GM19395 (cell line): ENCODE data around the gene ABCG4.
"Not testable (repeated sequence)": the region's sequence is repeated elsewhere in the genome, so short reads cannot be mapped to it uniquely, and the experiment has no call there.

Source experiments
- ATAC-seq: cut with Tn5 transposase; IDR thresholded peaks from one replicate; pipeline ENCODE4 v1.9.1; 2021; ENCODE audit warnings: mild to moderate bottlenecking, moderate library complexity; ENCODE audit not compliant: unreplicated experiment

ABCG4 gene

DNA sequence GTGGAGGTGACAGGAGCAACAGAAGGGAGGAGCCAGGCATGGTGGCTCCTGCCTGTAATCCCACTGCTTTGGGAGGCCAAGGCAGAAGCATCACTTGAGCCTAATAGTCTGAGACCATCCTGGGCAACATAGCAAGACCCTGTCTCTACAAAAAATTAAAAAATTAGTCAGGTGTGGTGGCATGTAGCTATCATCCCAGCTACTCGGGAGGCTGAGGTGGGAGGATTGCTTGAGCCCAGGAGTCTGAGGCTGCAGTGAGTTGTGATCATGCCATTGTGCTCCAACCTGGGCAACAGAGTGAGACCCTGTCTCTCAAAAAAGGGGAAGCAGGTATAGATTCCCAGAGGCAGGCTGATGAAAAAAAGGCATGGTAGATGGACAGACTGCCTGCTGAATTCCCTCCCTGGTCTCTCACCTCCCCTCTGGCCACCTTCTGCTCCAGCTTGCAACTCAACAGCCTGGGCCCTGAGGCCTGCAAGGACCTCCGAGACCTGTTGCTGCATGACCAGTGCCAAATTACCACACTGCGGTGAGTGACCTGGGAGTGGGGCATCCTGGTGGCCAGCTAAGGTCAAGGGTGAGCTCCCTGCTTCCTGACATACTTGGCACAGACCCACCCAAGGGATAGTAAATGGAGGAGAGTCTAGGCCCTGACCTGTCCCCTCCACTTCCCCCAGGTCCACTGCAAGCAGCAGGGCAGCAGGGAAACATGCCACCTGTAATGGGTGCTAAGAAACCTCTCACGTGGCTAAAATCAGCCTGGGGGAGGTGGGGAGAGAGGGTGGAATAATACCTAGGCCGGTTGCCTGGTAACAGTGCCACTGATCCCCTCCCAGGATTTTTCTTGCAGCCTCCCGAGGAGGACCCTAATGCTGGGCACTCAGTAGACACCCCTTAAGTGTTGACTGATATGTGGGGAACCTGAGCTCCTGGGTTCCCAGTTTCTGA is 32.2 kb downstream of the ABCG4 start:
- no peak for ATAC-seq

DNA sequence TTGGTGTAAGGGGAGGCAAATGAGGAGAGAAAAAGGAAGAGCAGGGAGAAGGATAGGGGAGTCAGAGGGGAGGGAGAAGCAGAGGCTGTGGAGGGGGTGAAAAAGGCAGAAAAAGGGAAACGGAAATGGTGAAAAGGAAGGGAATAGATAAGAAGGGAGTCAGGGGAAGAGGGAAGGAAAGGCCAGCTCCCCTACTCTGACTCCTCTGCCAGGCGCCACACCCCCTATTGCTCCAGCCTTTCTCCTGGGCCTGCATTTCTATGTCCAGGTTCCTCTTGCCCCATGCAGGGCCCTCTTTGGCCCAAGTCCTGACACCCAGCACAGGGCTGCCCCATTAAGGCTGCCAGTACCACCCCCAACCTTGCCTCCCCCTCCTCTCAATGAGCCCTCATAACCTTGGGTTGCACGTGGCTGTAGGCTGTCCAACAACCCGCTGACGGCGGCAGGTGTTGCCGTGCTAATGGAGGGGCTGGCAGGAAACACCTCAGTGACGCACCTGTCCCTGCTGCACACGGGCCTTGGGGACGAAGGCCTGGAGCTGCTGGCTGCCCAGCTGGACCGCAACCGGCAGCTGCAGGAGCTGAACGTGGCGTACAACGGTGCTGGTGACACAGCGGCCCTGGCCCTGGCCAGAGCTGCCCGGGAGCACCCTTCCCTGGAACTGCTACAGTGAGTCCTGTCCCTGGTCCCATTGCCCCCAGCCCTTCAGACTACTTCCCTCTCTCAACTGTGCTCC is 33.0 kb downstream of the ABCG4 start:
- ATAC-seq = no peak

DNA sequence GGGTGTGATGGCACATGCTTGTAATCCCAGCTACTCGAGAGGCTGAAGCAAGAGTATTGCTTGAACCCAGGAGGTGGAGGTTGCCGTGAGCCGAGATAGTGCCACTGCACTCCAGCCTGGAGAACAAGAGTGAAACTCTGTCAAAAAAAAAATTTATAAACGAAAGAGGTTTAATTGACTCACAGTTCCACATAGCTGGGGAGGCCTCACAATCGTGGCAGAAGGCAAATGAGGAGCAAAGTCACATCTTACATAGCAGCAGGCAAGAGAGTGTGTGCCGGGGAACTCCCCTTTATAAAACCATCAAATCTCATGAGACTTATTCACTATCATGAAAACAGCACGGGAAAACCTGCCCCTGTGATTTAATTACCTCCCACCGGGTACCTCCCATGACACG is 35.5 kb downstream of the ABCG4 start:
- ATAC-seq = not testable (repeated sequence)

DNA sequence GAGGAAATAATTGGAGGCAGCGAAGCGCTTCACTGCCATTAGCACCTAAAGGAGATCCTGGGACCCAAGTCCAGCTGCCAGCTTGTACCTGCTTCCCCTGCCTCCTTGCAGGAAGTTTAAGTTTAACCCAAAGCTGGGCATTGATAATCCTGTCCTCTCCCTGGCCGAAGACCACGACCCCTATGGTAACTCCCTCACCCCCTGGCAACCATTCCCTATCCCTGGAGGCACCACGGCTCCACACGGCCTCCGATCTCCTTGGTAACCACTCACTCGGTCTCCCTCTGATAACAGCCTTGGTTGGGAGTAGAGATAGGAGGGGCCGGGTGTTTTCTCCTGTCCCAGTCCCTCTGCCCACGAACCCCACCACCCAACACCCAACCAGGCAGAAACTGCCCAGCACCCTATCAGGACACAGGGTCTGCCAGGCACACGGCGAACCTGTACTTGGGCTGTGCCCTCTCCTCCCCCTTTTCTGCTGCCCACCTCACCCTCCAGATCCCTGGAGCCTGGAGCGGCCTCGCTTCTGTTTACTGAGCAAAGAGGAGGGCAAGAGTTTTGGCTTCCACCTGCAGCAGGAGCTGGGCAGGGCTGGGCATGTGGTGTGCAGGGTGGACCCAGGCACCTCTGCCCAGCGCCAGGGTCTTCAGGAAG is 37.3 kb downstream of the ABCG4 start:
- ATAC-seq = no peak

DNA sequence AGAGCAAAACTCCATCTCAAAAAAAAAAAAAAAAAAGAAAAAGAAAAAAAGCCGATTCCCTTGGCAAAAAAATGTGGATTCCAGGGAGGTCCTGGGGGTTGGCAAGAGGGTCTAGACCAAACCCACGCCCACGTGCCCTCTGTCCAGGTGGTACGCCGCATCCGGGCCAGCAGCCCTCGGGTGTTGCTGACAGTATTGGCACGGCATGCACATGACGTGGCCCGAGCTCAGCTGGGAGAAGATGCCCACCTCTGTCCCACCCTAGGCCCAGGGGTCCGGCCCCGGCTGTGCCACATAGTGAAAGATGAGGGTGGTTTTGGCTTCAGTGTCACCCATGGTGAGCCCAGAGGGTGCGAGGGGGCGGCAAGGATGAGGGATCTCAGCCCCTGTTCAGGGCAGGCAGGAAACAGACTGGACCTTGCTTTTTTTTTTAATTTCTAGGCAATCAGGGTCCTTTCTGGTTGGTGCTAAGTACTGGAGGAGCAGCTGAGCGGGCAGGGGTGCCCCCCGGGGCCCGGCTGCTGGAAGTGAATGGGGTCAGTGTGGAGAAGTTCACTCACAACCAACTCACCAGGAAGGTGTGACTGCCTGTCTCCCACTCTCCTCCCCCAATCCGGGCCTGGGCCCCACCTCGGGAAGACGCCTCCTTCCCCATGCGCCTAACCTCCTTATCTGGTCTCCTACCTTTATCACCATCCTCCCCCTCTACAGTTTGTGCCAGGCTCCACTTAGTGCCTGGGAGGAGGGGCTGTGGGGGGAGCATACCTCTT is 38.5 kb downstream of the ABCG4 start:
- ATAC-seq = no peak

DNA sequence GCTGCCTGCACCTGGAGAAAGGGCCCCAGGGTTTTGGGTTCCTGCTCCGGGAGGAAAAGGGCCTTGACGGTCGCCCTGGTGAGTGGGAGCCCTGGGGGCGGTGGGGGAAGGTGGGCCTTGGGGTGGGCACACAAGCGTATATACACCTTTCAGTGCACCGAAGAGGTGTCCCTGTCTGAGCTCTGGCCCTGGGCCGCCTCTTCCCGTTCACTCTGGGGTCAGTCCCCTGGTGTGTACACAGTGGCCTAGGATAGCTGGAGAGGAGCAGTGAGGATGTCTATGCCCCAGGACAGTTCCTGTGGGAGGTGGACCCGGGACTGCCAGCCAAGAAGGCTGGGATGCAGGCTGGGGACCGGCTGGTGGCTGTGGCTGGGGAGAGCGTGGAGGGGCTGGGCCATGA is 39.2 kb downstream of the ABCG4 start:
- ATAC-seq = no peak

DNA sequence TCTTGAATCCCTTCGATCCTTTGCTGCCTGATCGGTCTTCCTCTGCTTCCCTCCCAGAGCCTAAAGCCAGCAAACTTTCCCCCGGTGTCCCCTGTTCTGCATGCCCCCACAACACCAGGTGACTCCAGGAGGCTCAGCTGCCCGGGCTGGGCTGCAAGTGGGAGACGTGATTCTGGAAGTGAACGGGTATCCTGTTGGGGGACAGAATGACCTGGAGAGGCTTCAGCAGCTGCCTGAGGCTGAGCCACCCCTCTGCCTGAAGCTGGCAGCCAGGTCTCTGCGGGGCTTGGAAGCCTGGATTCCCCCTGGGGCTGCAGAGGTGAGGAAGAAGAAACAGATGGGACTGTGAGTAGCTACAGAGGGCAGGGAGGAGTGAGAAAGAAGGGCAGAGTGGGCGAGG is 40.0 kb downstream of the ABCG4 start:
- ATAC-seq = no peak

DNA sequence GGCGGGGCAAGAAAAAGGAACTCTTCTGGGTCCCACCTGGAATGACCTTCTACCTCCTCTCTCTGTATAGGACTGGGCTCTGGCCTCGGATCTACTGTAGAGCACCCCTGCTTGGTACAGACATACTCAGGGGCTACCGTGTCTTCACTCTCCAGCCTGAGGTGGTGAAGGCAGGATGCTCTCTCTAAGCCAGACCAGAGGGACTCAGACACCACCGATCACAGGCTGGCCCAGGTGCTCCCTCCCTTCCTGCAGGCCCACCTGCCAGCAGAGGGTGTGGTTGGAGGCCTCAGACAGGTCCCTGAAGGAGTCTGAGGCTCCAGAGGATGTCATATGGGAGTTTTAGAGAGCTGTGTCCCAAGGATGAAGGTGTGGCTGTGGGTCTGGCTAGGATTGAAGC is 40.5 kb downstream of the ABCG4 start:
- no peak for ATAC-seq

DNA sequence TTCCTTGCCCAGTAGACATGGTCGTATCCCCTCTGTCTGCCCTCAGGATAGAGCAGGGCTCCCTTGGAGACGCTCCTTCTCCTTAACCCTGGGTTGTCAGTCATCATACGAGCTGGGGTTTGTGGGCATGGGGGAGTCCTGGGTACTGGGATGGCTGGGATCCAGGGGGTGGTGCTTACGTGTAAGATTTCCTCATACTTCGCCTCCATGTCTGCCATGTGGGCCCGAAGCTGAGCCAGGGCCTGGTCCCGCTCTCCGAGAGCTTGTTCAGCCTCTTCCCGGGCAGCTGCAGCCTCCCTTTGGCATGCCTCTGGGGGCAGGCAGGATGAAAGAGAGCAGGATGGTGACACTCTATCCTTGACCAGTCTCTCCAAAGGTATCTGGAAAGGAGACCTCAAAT is 41.7 kb downstream of the ABCG4 start:
- no peak for ATAC-seq

DNA sequence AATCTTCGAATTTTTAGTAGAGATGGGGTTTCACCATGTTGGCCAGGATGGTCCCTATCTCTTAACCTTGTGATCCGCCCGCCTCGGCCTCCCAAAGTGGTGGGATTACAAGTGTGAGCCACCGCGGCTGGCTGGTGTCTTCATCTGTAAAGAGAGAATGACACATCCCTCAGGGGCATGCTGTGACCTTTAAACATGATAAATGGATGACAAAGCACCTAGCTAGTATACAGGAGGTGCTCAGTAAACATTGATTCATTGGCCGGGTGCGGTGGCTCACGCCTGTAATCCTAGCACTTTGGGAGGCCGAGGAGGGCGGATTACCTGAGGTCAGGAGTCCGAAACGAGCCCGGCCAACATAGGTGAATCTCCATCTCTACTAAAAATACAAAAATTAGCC is 42.4 kb downstream of the ABCG4 start:
- not testable (repeated sequence) for ATAC-seq

DNA sequence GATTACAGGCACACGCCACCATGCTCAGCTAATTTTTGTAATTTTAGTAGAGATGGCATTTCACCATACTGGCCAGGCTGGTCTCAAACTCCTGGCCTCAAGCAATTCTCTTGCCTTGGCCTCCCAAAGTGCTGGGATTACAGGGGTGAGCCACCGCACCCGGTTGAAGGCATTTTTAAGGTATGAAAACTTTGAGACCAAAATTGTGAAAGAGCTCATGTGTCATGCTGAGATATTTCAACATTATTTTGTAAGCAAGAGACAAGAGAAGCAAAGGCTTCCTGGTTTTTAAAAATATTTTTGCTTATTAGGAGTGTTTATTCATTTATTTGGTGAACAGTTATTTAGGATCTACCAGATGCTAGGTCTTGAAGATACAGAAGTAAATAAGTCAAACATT is 43.3 kb downstream of the ABCG4 start:
- no peak for ATAC-seq

DNA sequence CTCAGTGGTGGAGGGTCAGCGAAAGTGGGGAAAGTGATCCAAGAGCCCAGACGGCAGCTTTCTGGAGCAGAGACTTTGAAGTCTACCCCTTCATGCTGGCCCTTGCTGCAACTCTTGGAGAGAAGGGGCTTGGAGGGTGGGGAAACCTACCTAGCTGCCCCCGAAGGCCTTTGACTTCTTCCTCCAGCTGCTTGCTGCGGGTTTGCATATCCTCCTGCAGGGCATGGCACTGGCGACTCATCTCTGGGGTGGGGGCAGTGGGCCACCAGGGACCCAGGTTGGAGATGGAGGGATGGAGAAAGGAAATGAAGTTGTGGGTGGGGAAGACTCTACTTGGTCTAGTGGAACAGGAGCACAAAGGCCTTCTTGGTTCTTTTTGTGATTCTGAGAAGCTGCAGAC is 44.1 kb downstream of the ABCG4 start:
- no peak for ATAC-seq

DNA sequence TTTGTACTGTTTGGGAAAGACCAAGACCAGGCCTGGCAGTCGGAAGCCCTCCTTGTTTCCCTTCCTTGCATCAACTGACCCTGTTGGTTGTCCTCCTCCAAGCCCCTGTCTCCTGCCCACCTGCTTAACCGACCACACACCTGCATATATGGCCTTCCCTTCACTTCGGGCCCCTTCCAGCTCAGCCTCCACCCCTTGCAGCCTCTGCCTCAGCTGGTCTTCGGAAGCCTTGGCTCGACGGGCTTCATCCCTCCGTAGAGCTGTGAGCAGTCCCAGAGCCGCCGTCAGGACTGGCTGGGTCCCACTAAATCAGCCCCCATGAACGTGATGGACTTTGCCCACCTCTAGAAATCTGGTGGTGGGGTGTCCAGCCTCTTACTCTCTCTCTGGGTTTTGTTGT is 44.8 kb downstream of the ABCG4 start:
- no peak for ATAC-seq

DNA sequence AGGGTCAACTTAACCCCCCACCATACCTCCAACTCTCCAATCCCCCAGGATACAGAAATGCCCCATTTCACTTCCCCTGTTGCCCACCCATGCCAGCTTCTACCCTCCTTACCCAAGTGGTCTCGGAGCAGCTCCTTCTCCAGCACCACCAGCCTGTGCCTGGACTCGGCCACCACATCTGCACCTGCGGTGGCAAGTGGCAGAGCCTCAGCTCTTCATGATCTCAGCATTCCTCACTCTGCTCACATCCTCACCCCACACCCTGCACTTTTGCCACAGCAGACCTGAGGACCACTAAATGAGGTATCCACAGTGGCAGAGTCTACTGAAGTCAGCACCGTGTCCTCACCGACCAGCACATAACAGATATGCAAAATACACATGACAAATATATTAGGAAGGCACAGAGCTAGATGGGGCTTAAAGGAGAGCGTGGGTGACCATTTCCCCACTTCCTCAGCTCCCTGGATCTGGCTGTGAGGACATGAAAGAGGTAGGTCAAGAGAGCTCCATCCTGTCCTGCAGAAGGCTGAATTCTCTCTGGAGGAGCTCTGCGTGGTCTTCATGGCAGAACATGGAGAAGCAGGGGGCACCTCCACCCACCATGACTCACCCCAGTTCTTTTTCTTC is 46.1 kb downstream of the ABCG4 start:
- no peak for ATAC-seq

DNA sequence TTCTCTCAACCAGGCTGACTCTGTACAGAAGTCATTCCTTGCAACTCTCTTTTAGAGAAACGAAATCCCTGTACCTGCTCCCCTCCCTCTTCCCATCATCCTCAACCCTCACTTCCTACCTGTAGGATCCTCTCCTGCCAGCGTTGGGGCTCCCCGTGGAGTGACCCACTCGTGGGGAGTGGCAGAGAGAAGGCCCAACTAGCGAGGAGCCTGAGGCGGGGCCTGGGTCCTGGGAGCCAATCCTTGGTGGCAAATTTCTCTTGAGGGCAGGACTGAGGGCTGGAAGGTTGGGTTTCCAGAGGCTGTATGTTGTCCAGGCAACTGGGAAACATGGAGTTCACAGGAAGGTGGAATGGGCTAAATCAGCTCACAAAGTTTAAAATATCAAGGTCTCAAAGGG is 46.8 kb downstream of the ABCG4 start:
- ATAC-seq = no peak

DNA sequence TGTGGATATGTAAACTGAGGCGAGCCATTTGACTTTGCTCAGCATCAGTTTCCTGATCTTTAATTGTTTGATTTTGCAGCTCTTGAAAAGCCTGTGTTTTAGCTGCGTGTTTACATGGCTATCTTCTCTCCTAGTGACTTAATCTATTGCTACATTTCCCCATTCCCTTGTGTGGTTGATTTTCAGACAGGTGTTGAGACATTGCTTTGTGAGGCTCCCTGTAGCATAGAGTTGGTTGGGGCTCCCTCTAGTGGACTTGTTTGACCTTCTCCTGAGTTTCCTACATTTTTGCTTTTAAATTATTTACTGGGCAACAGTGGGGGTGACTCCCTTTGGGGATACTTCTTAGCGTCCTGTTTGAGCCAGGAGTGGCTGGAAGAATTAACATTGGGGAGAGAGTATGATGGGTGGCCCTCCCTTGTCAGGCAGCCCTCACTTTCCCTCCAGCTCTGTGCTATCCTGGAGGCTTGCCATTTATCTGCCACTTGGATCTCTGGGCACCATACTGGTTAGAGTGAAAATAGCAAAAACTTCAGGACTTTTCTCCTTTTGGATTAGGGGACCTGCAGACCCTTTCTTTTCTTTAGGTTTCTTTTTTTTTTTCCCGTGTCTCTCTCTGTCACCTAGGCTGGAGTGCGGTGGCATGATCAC is 48.1 kb downstream of the ABCG4 start:
- peak; percentile 82 for ATAC-seq

DNA sequence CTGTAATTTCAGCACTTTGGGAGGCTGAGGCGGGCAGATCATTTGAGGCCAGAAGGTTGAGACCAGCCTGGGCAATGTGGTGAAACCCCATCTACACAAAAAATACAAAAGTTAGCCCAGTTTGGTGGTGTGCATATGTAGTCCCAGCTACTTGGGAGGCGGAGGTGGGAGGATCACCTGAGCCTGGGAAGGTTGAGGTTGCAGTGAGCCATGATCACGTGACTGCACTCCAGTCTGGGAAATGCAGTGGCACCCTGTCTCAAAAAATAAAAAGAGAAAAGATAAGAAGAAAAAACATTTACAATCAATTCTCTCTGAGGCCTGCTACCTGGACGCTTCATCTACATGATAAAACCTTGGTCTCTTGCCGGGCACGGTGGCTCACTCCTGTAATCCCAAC is 50.1 kb downstream of the ABCG4 start:
- no peak for ATAC-seq

DNA sequence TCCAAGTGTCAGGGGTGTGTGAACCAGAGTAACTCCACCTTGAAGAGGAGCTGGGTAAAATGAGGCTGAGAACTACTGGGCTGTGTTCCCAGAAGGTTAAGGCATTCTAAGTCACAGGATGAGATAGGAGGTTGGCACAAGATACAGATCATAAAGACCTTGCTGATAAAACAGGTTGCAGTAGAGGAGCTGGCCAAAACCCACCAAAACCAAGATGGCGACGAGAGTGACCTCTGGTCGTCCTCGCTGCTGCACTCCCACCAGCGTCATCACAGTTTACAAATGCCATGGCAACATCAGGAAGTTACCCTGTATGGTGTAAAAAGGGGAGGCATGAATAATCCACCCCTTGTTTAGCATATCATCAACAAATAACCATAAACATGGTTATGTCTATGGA is 52.4 kb downstream of the ABCG4 start:
- not testable (repeated sequence) for ATAC-seq

DNA sequence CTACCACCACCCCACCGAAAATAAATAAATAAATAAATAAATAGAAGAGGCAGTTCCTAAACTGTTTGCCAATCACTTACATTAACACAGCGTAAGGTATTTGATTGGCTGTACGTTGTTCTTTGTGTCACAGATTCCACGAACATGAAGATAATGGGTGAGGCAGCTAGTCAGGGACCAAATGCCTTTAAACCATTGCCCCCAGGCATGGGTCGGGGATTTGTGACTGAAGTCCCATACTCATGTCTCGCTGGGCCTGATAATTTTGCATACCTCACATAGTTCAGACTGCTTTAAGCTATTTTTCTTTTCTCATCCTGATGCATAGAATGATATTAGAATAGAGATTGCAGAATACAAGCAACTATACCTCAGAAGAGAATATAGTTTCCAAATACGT is 53.7 kb downstream of the ABCG4 start:
- no peak for ATAC-seq

DNA sequence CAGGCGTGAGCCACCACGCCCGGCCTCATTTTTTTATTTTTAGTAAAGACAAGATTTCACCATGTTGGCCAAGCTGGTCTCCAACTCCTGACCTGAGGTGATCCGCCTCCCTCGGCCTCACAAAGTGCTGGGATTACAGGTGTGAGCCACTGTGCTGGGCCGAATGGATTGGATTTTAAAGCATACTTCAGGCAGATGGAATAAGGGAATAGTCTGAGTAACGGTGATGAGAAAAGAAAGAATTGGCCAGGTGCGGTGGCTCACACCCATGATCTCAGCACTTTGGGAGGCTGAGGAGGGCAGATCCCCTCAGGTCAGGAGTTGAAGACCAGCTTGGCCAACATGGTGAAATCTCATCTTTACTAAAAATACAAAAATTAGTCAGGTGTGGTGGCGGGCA is 55.2 kb downstream of the ABCG4 start:
- no peak for ATAC-seq
